ENCODE measurements around the gene SCN5A.

SCN5A gene

GRCh38 chr3:38618343-38618742, 31.1 kb downstream of the SCN5A start:
- H2BK120ac ChIP-seq (ENCODE audit: low read depth, low read length): no peak overlapping the region
- H2AK5ac ChIP-seq (ENCODE audit: low read length): no peak overlapping the region
- H2BK15ac ChIP-seq (replicated peaks; ENCODE audit: low read depth): no peak overlapping the region
- H3K23ac ChIP-seq (ENCODE audit: low read length): no peak overlapping the region
- no peak overlapping the region for H3K56ac ChIP-seq (ENCODE audit: low read length)
- no peaks in the 10 kb centered on the region for H3K79me1 ChIP-seq (ENCODE audit: low read length)
- no peak overlapping the region for H3K27ac ChIP-seq (ENCODE audit: low read depth, low read length)
- H2BK5ac ChIP-seq (ENCODE audit: low read length): no peak overlapping the region
- no peak overlapping the region for H3K4me2 ChIP-seq (ENCODE audit: low read length)
- H3K36me3 ChIP-seq (ENCODE audit: control insufficient read depth, insufficient read depth, low read length): no peaks in the 10 kb centered on the region
- WGBS (ENCODE audit: extremely low coverage, insufficient coverage, low lambda C conversion rate): no CpG with 5 or more reads among the region's 5 CpGs
- H3K27me3 ChIP-seq (ENCODE audit: insufficient read depth, low read length, poor library complexity): no peaks in the 10 kb centered on the region
- no peak overlapping the region for H3K18ac ChIP-seq (ENCODE audit: low read length)
- no peak overlapping the region for H3K4ac ChIP-seq (ENCODE audit: low read depth, low read length)
- no peaks in the 10 kb centered on the region for H3K79me2 ChIP-seq (ENCODE audit: control insufficient read depth, insufficient read depth, low read length)
- no peak overlapping the region for H3K9ac ChIP-seq (ENCODE audit: low read length)
- H3K4me3 ChIP-seq (ENCODE audit: low read length): no peak overlapping the region
- H4K8ac ChIP-seq (ENCODE audit: low read depth, low read length): no peak overlapping the region
- no peak for DNase-seq
- H4K5ac ChIP-seq (ENCODE audit: low read length): no peak overlapping the region
- peaks cover 2% of the 10 kb centered on the region for H3K4me1 ChIP-seq (ENCODE audit: control insufficient read depth, low read depth, low read length)

GRCh38 chr3:38617586-38617985, 31.9 kb downstream of the SCN5A start:
- Histone ChIP-seq H4K5ac (ENCODE audit: low read length) (no peak overlapping the region), H3K56ac (ENCODE audit: low read length) (no peak overlapping the region), H3K4me1 (ENCODE audit: control insufficient read depth, low read depth, low read length) (peaks cover 2% of the 10 kb centered on the region), H3K4me2 (ENCODE audit: low read length) (no peak overlapping the region), H2BK5ac (ENCODE audit: low read length) (no peak overlapping the region), H3K27ac (ENCODE audit: low read depth, low read length) (no peak overlapping the region), H2AK5ac (ENCODE audit: low read length) (no peak overlapping the region), H2BK15ac (replicated peaks; ENCODE audit: low read depth) (no peak overlapping the region), H3K18ac (ENCODE audit: low read length) (no peak overlapping the region), H3K79me1 (ENCODE audit: low read length) (no peaks in the 10 kb centered on the region), H2BK120ac (ENCODE audit: low read depth, low read length) (no peak overlapping the region), H3K27me3 (ENCODE audit: insufficient read depth, low read length, poor library complexity) (no peaks in the 10 kb centered on the region), H3K79me2 (ENCODE audit: control insufficient read depth, insufficient read depth, low read length) (no peaks in the 10 kb centered on the region), H4K8ac (ENCODE audit: low read depth, low read length) (no peak overlapping the region), H3K4ac (ENCODE audit: low read depth, low read length) (no peak overlapping the region), H3K36me3 (ENCODE audit: control insufficient read depth, insufficient read depth, low read length) (no peaks in the 10 kb centered on the region), H3K9ac (ENCODE audit: low read length) (no peak overlapping the region), H3K4me3 (ENCODE audit: low read length) (no peak overlapping the region), H3K23ac (ENCODE audit: low read length) (no peak overlapping the region)
- no CpG with 5 or more reads among the region's 5 CpGs for WGBS (ENCODE audit: extremely low coverage, insufficient coverage, low lambda C conversion rate)
- DNase-seq: no peak

DNA sequence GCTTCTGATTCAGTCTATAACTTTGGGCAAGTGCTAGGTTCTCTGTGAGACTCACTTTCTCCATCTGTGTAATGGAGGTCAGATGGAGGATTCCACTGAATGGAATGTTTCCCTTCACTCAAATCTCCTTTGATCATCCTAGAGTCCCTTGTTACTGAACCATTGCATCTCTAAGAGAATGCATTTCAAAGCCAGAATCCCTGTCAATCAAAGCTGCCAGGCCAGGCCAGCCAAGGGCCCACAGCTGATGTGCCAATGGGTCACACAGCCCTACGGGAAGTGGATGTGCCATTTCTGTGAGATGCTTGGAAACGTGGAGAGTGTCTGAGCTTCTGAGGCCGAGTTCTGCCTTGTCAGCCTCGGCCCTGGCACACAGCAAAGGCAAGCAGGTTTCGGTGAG, 32.4 kb downstream of the SCN5A start:
- no peak overlapping the region for H3K4ac ChIP-seq (ENCODE audit: low read depth, low read length)
- WGBS (ENCODE audit: extremely low coverage, insufficient coverage, low lambda C conversion rate): no CpG with 5 or more reads among the region's 5 CpGs
- no peak overlapping the region for H2BK15ac ChIP-seq (replicated peaks; ENCODE audit: low read depth)
- DNase-seq: no peak
- no peaks in the 10 kb centered on the region for H3K36me3 ChIP-seq (ENCODE audit: control insufficient read depth, insufficient read depth, low read length)
- H3K79me1 ChIP-seq (ENCODE audit: low read length): no peaks in the 10 kb centered on the region
- H3K4me2 ChIP-seq (ENCODE audit: low read length): no peak overlapping the region
- no peaks in the 10 kb centered on the region for H3K27me3 ChIP-seq (ENCODE audit: insufficient read depth, low read length, poor library complexity)
- no peak overlapping the region for H2BK5ac ChIP-seq (ENCODE audit: low read length)
- no peak overlapping the region for H3K18ac ChIP-seq (ENCODE audit: low read length)
- no peak overlapping the region for H3K56ac ChIP-seq (ENCODE audit: low read length)
- H3K23ac ChIP-seq (ENCODE audit: low read length): no peak overlapping the region
- H3K79me2 ChIP-seq (ENCODE audit: control insufficient read depth, insufficient read depth, low read length): no peaks in the 10 kb centered on the region
- no peak overlapping the region for H4K5ac ChIP-seq (ENCODE audit: low read length)
- H3K4me3 ChIP-seq (ENCODE audit: low read length): no peak overlapping the region
- H3K4me1 ChIP-seq (ENCODE audit: control insufficient read depth, low read depth, low read length): peaks cover 2% of the 10 kb centered on the region
- H3K9ac ChIP-seq (ENCODE audit: low read length): no peak overlapping the region
- no peak overlapping the region for H2AK5ac ChIP-seq (ENCODE audit: low read length)
- H4K8ac ChIP-seq (ENCODE audit: low read depth, low read length): no peak overlapping the region
- H2BK120ac ChIP-seq (ENCODE audit: low read depth, low read length): no peak overlapping the region
- H3K27ac ChIP-seq (ENCODE audit: low read depth, low read length): no peak overlapping the region

GRCh38 chr3:38616658-38617057, 32.8 kb downstream of the SCN5A start:
- no peak overlapping the region for H3K4me3 ChIP-seq (ENCODE audit: low read length)
- H3K23ac ChIP-seq (ENCODE audit: low read length): no peak overlapping the region
- H3K4ac ChIP-seq (ENCODE audit: low read depth, low read length): no peak overlapping the region
- no peaks in the 10 kb centered on the region for H3K79me2 ChIP-seq (ENCODE audit: control insufficient read depth, insufficient read depth, low read length)
- peak; percentile 52 for DNase-seq
- no peak overlapping the region for H4K8ac ChIP-seq (ENCODE audit: low read depth, low read length)
- no peak overlapping the region for H2BK15ac ChIP-seq (replicated peaks; ENCODE audit: low read depth)
- H3K79me1 ChIP-seq (ENCODE audit: low read length): no peaks in the 10 kb centered on the region
- H3K18ac ChIP-seq (ENCODE audit: low read length): no peak overlapping the region
- H3K4me2 ChIP-seq (ENCODE audit: low read length): no peak overlapping the region
- no peak overlapping the region for H2BK120ac ChIP-seq (ENCODE audit: low read depth, low read length)
- no peak overlapping the region for H3K9ac ChIP-seq (ENCODE audit: low read length)
- H4K5ac ChIP-seq (ENCODE audit: low read length): no peak overlapping the region
- H2AK5ac ChIP-seq (ENCODE audit: low read length): no peak overlapping the region
- peaks cover 2% of the 10 kb centered on the region for H3K4me1 ChIP-seq (ENCODE audit: control insufficient read depth, low read depth, low read length)
- H3K56ac ChIP-seq (ENCODE audit: low read length): no peak overlapping the region
- no CpG with 5 or more reads among the region's 2 CpGs for WGBS (ENCODE audit: extremely low coverage, insufficient coverage, low lambda C conversion rate)
- no peak overlapping the region for H2BK5ac ChIP-seq (ENCODE audit: low read length)
- H3K27me3 ChIP-seq (ENCODE audit: insufficient read depth, low read length, poor library complexity): no peaks in the 10 kb centered on the region
- H3K27ac ChIP-seq (ENCODE audit: low read depth, low read length): no peak overlapping the region
- no peaks in the 10 kb centered on the region for H3K36me3 ChIP-seq (ENCODE audit: control insufficient read depth, insufficient read depth, low read length)

DNA sequence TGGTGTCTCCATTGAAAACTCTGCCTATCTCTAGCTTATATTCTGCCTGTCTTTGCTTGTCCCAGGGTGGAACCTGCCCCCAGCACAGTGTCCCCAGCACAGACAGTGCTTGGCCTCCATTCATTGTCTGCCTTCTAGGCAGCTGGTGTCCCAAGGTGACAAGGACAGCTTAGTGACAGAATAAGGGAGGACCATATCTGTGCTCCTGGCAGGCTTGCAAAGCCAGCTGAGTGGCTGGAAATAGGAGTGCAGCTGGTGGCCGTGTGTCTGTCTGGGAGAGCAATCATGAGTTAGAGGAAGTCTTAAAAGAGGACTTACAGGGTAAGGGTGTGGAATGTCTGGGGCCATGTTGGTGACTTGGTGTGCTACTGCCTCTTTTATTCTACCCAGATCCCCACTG, 33.4 kb downstream of the SCN5A start:
- no CpG with 5 or more reads among the region's 1 CpG for WGBS (ENCODE audit: extremely low coverage, insufficient coverage, low lambda C conversion rate)

GRCh38 chr3:38614651-38615352, 34.7 kb downstream of the SCN5A start:
- H3K4ac ChIP-seq (ENCODE audit: low read depth, low read length): no peak overlapping the region
- H2BK5ac ChIP-seq (ENCODE audit: low read length): no peak overlapping the region
- H3K27me3 ChIP-seq (ENCODE audit: insufficient read depth, low read length, poor library complexity): no peaks in the 10 kb centered on the region
- no peak overlapping the region for H3K27ac ChIP-seq (ENCODE audit: low read depth, low read length)
- H2AK5ac ChIP-seq (ENCODE audit: low read length): no peak overlapping the region
- H3K18ac ChIP-seq (ENCODE audit: low read length): no peak overlapping the region
- peaks cover 2% of the 10 kb centered on the region for H3K4me1 ChIP-seq (ENCODE audit: control insufficient read depth, low read depth, low read length)
- H2BK120ac ChIP-seq (ENCODE audit: low read depth, low read length): no peak overlapping the region
- no peak overlapping the region for H3K23ac ChIP-seq (ENCODE audit: low read length)
- H3K36me3 ChIP-seq (ENCODE audit: control insufficient read depth, insufficient read depth, low read length): no peaks in the 10 kb centered on the region
- DNase-seq: no peak
- no peak overlapping the region for H3K4me3 ChIP-seq (ENCODE audit: low read length)
- WGBS (ENCODE audit: extremely low coverage, insufficient coverage, low lambda C conversion rate): no CpG with 5 or more reads among the region's 9 CpGs
- no peak overlapping the region for H4K5ac ChIP-seq (ENCODE audit: low read length)
- H3K9ac ChIP-seq (ENCODE audit: low read length): no peak overlapping the region
- H4K8ac ChIP-seq (ENCODE audit: low read depth, low read length): no peak overlapping the region
- H2BK15ac ChIP-seq (replicated peaks; ENCODE audit: low read depth): no peak overlapping the region
- no peak overlapping the region for H3K4me2 ChIP-seq (ENCODE audit: low read length)
- no peak overlapping the region for H3K56ac ChIP-seq (ENCODE audit: low read length)
- H3K79me1 ChIP-seq (ENCODE audit: low read length): no peaks in the 10 kb centered on the region
- no peaks in the 10 kb centered on the region for H3K79me2 ChIP-seq (ENCODE audit: control insufficient read depth, insufficient read depth, low read length)

More for the DNA sequence above, 33.4 kb downstream of the SCN5A start:
- Histone ChIP-seq H3K27ac (ENCODE audit: low read depth, low read length) (no peak overlapping the region), H3K79me1 (ENCODE audit: low read length) (no peaks in the 10 kb centered on the region), H3K18ac (ENCODE audit: low read length) (no peak overlapping the region), H3K79me2 (ENCODE audit: control insufficient read depth, insufficient read depth, low read length) (no peaks in the 10 kb centered on the region), H2BK15ac (replicated peaks; ENCODE audit: low read depth) (no peak overlapping the region), H2BK120ac (ENCODE audit: low read depth, low read length) (no peak overlapping the region), H3K4me2 (ENCODE audit: low read length) (no peak overlapping the region), H3K23ac (ENCODE audit: low read length) (no peak overlapping the region), H3K4ac (ENCODE audit: low read depth, low read length) (no peak overlapping the region), H3K36me3 (ENCODE audit: control insufficient read depth, insufficient read depth, low read length) (no peaks in the 10 kb centered on the region), H3K4me3 (ENCODE audit: low read length) (no peak overlapping the region), H3K4me1 (ENCODE audit: control insufficient read depth, low read depth, low read length) (peaks cover 2% of the 10 kb centered on the region), H3K27me3 (ENCODE audit: insufficient read depth, low read length, poor library complexity) (no peaks in the 10 kb centered on the region), H4K5ac (ENCODE audit: low read length) (no peak overlapping the region), H3K56ac (ENCODE audit: low read length) (no peak overlapping the region), H2BK5ac (ENCODE audit: low read length) (no peak overlapping the region), H4K8ac (ENCODE audit: low read depth, low read length) (no peak overlapping the region), H2AK5ac (ENCODE audit: low read length) (no peak overlapping the region), H3K9ac (ENCODE audit: low read length) (no peak overlapping the region)
- no peak for DNase-seq
